ENCODE measurements around the gene DAB2. TPM values are rescaled to one million over a fixed set of nuclear protein-coding genes. Genes with fewer than 3 reads are reported as not detected.

DAB2 gene
- total and polyA plus RNA-seq, 5 donors from 2014 or later, result 4.2 TPM; not detected in 4

DNA sequence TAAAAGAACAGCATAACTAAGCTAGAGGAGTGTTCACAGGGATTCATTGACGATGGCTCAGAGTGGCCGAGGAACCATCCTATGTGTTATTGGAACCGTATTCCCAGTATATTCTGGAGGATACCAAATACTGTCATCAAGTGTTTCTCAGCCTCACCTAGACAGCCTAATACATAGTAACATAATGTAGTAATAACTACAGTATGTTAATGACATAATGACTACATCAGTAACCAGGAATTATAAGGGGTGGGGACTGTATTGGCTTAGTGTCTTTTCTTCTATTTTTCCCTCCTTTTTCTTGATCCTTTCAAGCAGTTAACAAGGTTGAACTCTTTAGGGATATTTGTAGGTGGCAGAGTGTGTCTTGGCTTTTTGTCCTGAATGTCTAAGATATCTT is 33.8 kb downstream of the DAB2 start:
- Mint-ChIP-seq H3K9me3 (no peaks in the 10 kb centered on the region), H3K27me3 (peaks cover 2% of the 10 kb centered on the region), H3K36me3 (no peaks in the 10 kb centered on the region), H3K4me3 (no peak overlapping the region), H3K4me1 (no peaks in the 10 kb centered on the region), H3K27ac (no peak overlapping the region)
- ATAC-seq (ENCODE audit: low read depth in 2 of 2) (no peak), DNase-seq (no peak)
- no peak overlapping the region for H3K4me3 ChIP-seq (ENCODE audit: low read depth, low read length)
- H3K9me3 ChIP-seq (ENCODE audit: control insufficient read depth in 2 of 2, low read length in 2 of 2), result no peaks in the 10 kb centered on the region
- no peaks in the 10 kb centered on the region for H3K36me3 ChIP-seq (ENCODE audit: control insufficient read depth, insufficient read depth, low read length)
- peaks cover 2% of the 10 kb centered on the region for H3K27me3 ChIP-seq (ENCODE audit: control insufficient read depth, insufficient read depth, low read length)
- H3K4me1 ChIP-seq (ENCODE audit: control insufficient read depth, insufficient read depth, low read length, poor library complexity, severe bottlenecking), result no peaks in the 10 kb centered on the region
- H3K27ac ChIP-seq (ENCODE audit: insufficient read depth, low read length, poor library complexity, severe bottlenecking), result no peak overlapping the region

GRCh38 chr5:39387293-39387692 is 37.5 kb downstream of the DAB2 start:
- H3K4me3 Mint-ChIP-seq, result no peak overlapping the region
- ATAC-seq (ENCODE audit: low read depth in 2 of 2), result no peak

DNA sequence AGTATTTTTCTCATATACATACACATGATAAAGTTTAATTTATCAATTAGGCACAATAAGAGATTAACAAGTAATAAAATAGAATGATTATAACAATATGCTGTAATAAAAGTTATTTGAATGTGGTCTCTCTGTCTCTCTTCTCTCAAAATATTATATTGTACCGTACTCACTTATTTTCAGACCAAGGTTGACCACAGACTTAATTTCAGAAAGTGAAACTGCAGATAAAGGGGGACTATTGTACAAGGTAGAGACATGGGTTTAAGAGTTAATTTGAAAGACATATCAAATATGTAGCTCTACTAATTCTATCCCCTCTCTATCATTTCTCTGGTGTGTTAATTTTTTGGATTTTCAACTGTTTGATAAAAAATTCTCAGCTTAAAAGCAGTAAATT is 40.5 kb downstream of the DAB2 start:
- H3K4me3 ChIP-seq (ENCODE audit: low read depth, low read length), result no peak overlapping the region
- H3K27me3 ChIP-seq (ENCODE audit: control insufficient read depth, insufficient read depth, low read length), result no peaks in the 10 kb centered on the region
- no peaks in the 10 kb centered on the region for H3K36me3 ChIP-seq (ENCODE audit: control insufficient read depth, insufficient read depth, low read length)
- H3K27me3 Mint-ChIP-seq, result peaks cover 19% of the 10 kb centered on the region
- no peaks in the 10 kb centered on the region for H3K4me1 ChIP-seq (ENCODE audit: control insufficient read depth, insufficient read depth, low read length, poor library complexity, severe bottlenecking)
- no peak for ATAC-seq (ENCODE audit: low read depth in 2 of 2)
- H3K27ac ChIP-seq (ENCODE audit: insufficient read depth, low read length, poor library complexity, severe bottlenecking), result no peak overlapping the region
- no peak for DNase-seq
- no peaks in the 10 kb centered on the region for H3K36me3 Mint-ChIP-seq
- no peaks in the 10 kb centered on the region for H3K9me3 ChIP-seq (ENCODE audit: control insufficient read depth in 2 of 2, low read length in 2 of 2)
- H3K27ac Mint-ChIP-seq, result no peak overlapping the region
- H3K9me3 Mint-ChIP-seq, result peaks cover 0 to 2% (median 0%) of the 10 kb centered on the region in 7 donors
- H3K4me3 Mint-ChIP-seq, result no peak overlapping the region
- H3K4me1 Mint-ChIP-seq, result no peaks in the 10 kb centered on the region

More at GRCh38 chr5:39387293-39387692, 37.5 kb downstream of the DAB2 start:
- Histone ChIP-seq H3K4me1 (ENCODE audit: control insufficient read depth, insufficient read depth, low read length, poor library complexity, severe bottlenecking) (no peaks in the 10 kb centered on the region), H3K27me3 (ENCODE audit: control insufficient read depth, insufficient read depth, low read length) (peaks cover 2% of the 10 kb centered on the region), H3K27ac (ENCODE audit: insufficient read depth, low read length, poor library complexity, severe bottlenecking) (no peak overlapping the region), H3K9me3 (ENCODE audit: control insufficient read depth in 2 of 2, low read length in 2 of 2) (no peaks in the 10 kb centered on the region), H3K36me3 (ENCODE audit: control insufficient read depth, insufficient read depth, low read length) (no peaks in the 10 kb centered on the region), H3K4me3 (ENCODE audit: low read depth, low read length) (no peak overlapping the region)
- Mint-ChIP-seq H3K9me3 (no peaks in the 10 kb centered on the region), H3K27me3 (peaks cover 12% of the 10 kb centered on the region), H3K4me1 (no peaks in the 10 kb centered on the region), H3K27ac (no peak overlapping the region), H3K36me3 (no peaks in the 10 kb centered on the region)
- DNase-seq, result no peak

- ATAC-seq (ENCODE audit: low read depth in 2 of 2), result no peak
- H3K27me3 ChIP-seq (ENCODE audit: control insufficient read depth, insufficient read depth, low read length), result no peaks in the 10 kb centered on the region
- H3K9me3 Mint-ChIP-seq, result peaks cover 0 to 2% (median 0%) of the 10 kb centered on the region in 7 donors
Observed at GRCh38 chr5:39381376-39381775, 43.4 kb downstream of the DAB2 start.

GRCh38 chr5:39379693-39380092 is 45.1 kb downstream of the DAB2 start:
- H3K4me3 ChIP-seq (ENCODE audit: low read depth, low read length), result no peak overlapping the region
- peaks cover 3% of the 10 kb centered on the region for H3K27me3 ChIP-seq (ENCODE audit: control insufficient read depth, insufficient read depth, low read length)
- ATAC-seq (ENCODE audit: low read depth in 2 of 2), result no peak
- H3K36me3 ChIP-seq (ENCODE audit: control insufficient read depth, insufficient read depth, low read length), result no peaks in the 10 kb centered on the region
- H3K9me3 ChIP-seq (ENCODE audit: control insufficient read depth in 2 of 2, low read length in 2 of 2), result no peaks in the 10 kb centered on the region
- Mint-ChIP-seq H3K36me3 (no peaks in the 10 kb centered on the region), H3K27ac (no peak overlapping the region), H3K4me1 (peaks cover 0 to 4% (median 0%) of the 10 kb centered on the region in 4 donors), H3K4me3 (no peak overlapping the region), H3K9me3 (peaks cover 0 to 2% (median 0%) of the 10 kb centered on the region in 7 donors), H3K27me3 (peaks cover 24% of the 10 kb centered on the region)
- no peak for DNase-seq
- no peak overlapping the region for H3K27ac ChIP-seq (ENCODE audit: insufficient read depth, low read length, poor library complexity, severe bottlenecking)
- no peaks in the 10 kb centered on the region for H3K4me1 ChIP-seq (ENCODE audit: control insufficient read depth, insufficient read depth, low read length, poor library complexity, severe bottlenecking)

More at GRCh38 chr5:39381376-39381775, 43.4 kb downstream of the DAB2 start:
- peak overlapping the region in 1 of 3 donors; percentile 44 for H3K27ac Mint-ChIP-seq
- Histone ChIP-seq H3K9me3 (ENCODE audit: control insufficient read depth in 2 of 2, low read length in 2 of 2) (no peaks in the 10 kb centered on the region), H3K4me1 (ENCODE audit: control insufficient read depth, insufficient read depth, low read length, poor library complexity, severe bottlenecking) (no peaks in the 10 kb centered on the region), H3K27ac (ENCODE audit: insufficient read depth, low read length, poor library complexity, severe bottlenecking) (no peak overlapping the region), H3K36me3 (ENCODE audit: control insufficient read depth, insufficient read depth, low read length) (no peaks in the 10 kb centered on the region), H3K4me3 (ENCODE audit: low read depth, low read length) (no peak overlapping the region)
- H3K36me3 Mint-ChIP-seq, result no peaks in the 10 kb centered on the region
- peaks cover 0 to 1% (median 0%) of the 10 kb centered on the region in 4 donors for H3K4me1 Mint-ChIP-seq
- peaks cover 24% of the 10 kb centered on the region for H3K27me3 Mint-ChIP-seq
- DNase-seq, result no peak
- no peak overlapping the region for H3K4me3 Mint-ChIP-seq

DNA sequence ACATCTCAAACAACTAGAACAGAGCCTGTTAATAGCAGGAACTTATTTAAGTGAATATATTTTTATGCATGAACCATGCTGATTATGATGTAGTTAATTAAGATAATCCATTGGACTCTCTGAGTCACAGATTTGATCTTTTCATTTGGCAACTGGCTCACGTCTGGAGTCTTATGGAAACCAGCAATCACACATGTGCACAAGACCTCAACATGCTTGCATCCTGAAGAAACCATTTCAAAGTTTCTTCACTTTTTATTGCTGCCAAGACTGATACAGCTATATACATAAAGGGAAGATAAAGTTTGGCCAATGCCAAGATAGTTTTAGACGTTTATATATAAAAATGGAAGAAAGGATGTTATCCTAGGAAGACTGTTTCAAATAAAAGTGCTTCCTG is 47.2 kb downstream of the DAB2 start:
- Mint-ChIP-seq H3K9me3 (peaks cover 0 to 2% (median 0%) of the 10 kb centered on the region in 7 donors), H3K27ac (no peak overlapping the region), H3K4me3 (no peak overlapping the region), H3K36me3 (no peaks in the 10 kb centered on the region), H3K27me3 (peaks cover 34% of the 10 kb centered on the region), H3K4me1 (peaks cover 0 to 4% (median 0%) of the 10 kb centered on the region in 4 donors)
- DNase-seq (no peak), ATAC-seq (ENCODE audit: low read depth in 2 of 2) (no peak)
- no peak overlapping the region for H3K4me3 ChIP-seq (ENCODE audit: low read depth, low read length)
- H3K36me3 ChIP-seq (ENCODE audit: control insufficient read depth, insufficient read depth, low read length), result no peaks in the 10 kb centered on the region
- no peaks in the 10 kb centered on the region for H3K9me3 ChIP-seq (ENCODE audit: control insufficient read depth in 2 of 2, low read length in 2 of 2)
- no peaks in the 10 kb centered on the region for H3K4me1 ChIP-seq (ENCODE audit: control insufficient read depth, insufficient read depth, low read length, poor library complexity, severe bottlenecking)
- no peak overlapping the region for H3K27ac ChIP-seq (ENCODE audit: insufficient read depth, low read length, poor library complexity, severe bottlenecking)
- H3K27me3 ChIP-seq (ENCODE audit: control insufficient read depth, insufficient read depth, low read length), result peaks cover 7% of the 10 kb centered on the region

DNA sequence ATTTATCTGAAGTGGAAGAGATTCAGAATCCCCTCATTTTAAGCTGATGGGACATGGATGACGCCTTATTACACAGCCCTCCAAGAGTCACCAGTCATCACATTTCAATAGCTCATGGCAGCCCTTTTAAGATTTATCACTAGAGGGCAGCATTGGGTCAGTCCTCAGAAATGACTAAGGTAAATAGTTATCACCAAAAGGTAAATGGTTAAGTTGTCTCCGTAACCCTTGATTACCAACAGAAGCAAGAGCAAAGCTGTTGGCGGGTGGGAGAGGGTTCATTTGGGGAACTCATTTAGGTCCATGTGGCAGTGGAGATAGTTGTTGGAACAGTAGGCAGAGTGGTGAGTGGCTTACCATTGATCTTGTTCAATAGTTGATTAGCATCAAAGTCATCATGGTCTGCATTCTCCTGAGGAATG is 48.5 kb downstream of the DAB2 start:
- peak in 2 of 3 donors; percentile 15 to 62 for DNase-seq
- Mint-ChIP-seq H3K4me3 (no peak overlapping the region), H3K27me3 (peaks cover 45% of the 10 kb centered on the region), H3K4me1 (peaks cover 0 to 4% (median 0%) of the 10 kb centered on the region in 4 donors), H3K36me3 (no peaks in the 10 kb centered on the region), H3K27ac (no peak overlapping the region), H3K9me3 (peaks cover 0 to 2% (median 0%) of the 10 kb centered on the region in 7 donors)
- H3K9me3 ChIP-seq (ENCODE audit: control insufficient read depth in 2 of 2, low read length in 2 of 2), result no peaks in the 10 kb centered on the region
- ATAC-seq (ENCODE audit: low read depth in 2 of 2), result peak in 1 of 2 donors; percentile 40
- H3K27me3 ChIP-seq (ENCODE audit: control insufficient read depth, insufficient read depth, low read length), result peaks cover 10% of the 10 kb centered on the region
- H3K36me3 ChIP-seq (ENCODE audit: control insufficient read depth, insufficient read depth, low read length), result no peaks in the 10 kb centered on the region
- H3K27ac ChIP-seq (ENCODE audit: insufficient read depth, low read length, poor library complexity, severe bottlenecking), result no peak overlapping the region
- H3K4me3 ChIP-seq (ENCODE audit: low read depth, low read length), result no peak overlapping the region
- no peaks in the 10 kb centered on the region for H3K4me1 ChIP-seq (ENCODE audit: control insufficient read depth, insufficient read depth, low read length, poor library complexity, severe bottlenecking)

- Mint-ChIP-seq H3K27ac (no peak overlapping the region), H3K4me1 (peaks cover 0 to 4% (median 0%) of the 10 kb centered on the region in 4 donors), H3K4me3 (no peak overlapping the region), H3K36me3 (no peaks in the 10 kb centered on the region), H3K27me3 (peaks cover 57% of the 10 kb centered on the region), H3K9me3 (no peaks in the 10 kb centered on the region)
- no peaks in the 10 kb centered on the region for H3K9me3 ChIP-seq (ENCODE audit: control insufficient read depth in 2 of 2, low read length in 2 of 2)
- peaks cover 15% of the 10 kb centered on the region for H3K27me3 ChIP-seq (ENCODE audit: control insufficient read depth, insufficient read depth, low read length)
- no peak for DNase-seq
- H3K4me1 ChIP-seq (ENCODE audit: control insufficient read depth, insufficient read depth, low read length, poor library complexity, severe bottlenecking), result no peaks in the 10 kb centered on the region
- H3K4me3 ChIP-seq (ENCODE audit: low read depth, low read length), result no peak overlapping the region
- no peak for ATAC-seq (ENCODE audit: low read depth in 2 of 2)
- H3K36me3 ChIP-seq (ENCODE audit: control insufficient read depth, insufficient read depth, low read length), result no peaks in the 10 kb centered on the region
- H3K27ac ChIP-seq (ENCODE audit: insufficient read depth, low read length, poor library complexity, severe bottlenecking), result no peak overlapping the region
Observed at GRCh38 chr5:39373791-39374190, 51.0 kb downstream of the DAB2 start.
